KMS-11 (cell line): ENCODE results near the gene PRKCG.

Experiments used
- H2AFZ ChIP-seq: fragments of 200-600 bp; sonication (generic); 2 replicates; pipeline ENCODE4 v1.6.1; 2016; ENCODE audit warnings: antibody characterized with exemption, mixed run types, low read depth
- H3K27ac ChIP-seq: fragments of 200-600 bp; sonication (generic); 2 replicates; pipeline ENCODE4 v1.6.1; 2016; ENCODE audit warnings: mild to moderate bottlenecking, mixed run types
- H3K27me3 ChIP-seq: fragments of 200-600 bp; sonication (generic); 2 replicates; pipeline ENCODE4 v1.6.1; 2017; ENCODE audit warnings: mild to moderate bottlenecking, low read depth, mixed run types, moderate library complexity; ENCODE audit not compliant: insufficient read depth
- H3K36me3 ChIP-seq: fragments of 200-600 bp; sonication (generic); 2 replicates; pipeline ENCODE4 v1.6.1; 2017; ENCODE audit warnings: mild to moderate bottlenecking, mixed run types; ENCODE audit not compliant: insufficient read depth
- H3K4me1 ChIP-seq: fragments of 200-600 bp; sonication (generic); 2 replicates; pipeline ENCODE4 v1.6.1; 2016; ENCODE audit warnings: mild to moderate bottlenecking, low read depth, mixed run types; ENCODE audit not compliant: poor library complexity, severe bottlenecking
- H3K4me2 ChIP-seq: fragments of 200-600 bp; sonication (generic); 2 replicates; pipeline ENCODE4 v1.7.0; 2016; ENCODE audit warnings: mild to moderate bottlenecking, mixed run types
- H3K4me3 ChIP-seq: fragments of 200-600 bp; sonication (generic); IDR thresholded peaks from 2 replicates; pipeline ENCODE4 v1.6.1; 2017; ENCODE audit warnings: low read depth, low read length, mixed read lengths; ENCODE audit not compliant: insufficient read depth
- H3K79me2 ChIP-seq: fragments of 200-600 bp; sonication (generic); 2 replicates; pipeline ENCODE4 v1.6.1; 2016; ENCODE audit warnings: low read depth, mixed run types; ENCODE audit not compliant: insufficient read depth
- H3K9ac ChIP-seq: fragments of 200-600 bp; sonication (generic); 2 replicates; pipeline ENCODE4 v1.6.1; 2016; ENCODE audit warnings: mild to moderate bottlenecking, mixed run types
- H4K20me1 ChIP-seq: fragments of 200-600 bp; sonication (generic); 2 replicates; pipeline ENCODE4 v1.6.1; 2016; ENCODE audit warnings: mild to moderate bottlenecking, mixed run types; ENCODE audit not compliant: insufficient read depth
- CTCF ChIP-seq: fragments of 200-600 bp; sonication (generic); conservative IDR thresholded peaks from 2 replicates; pipeline ENCODE4 v1.6.1; 2017; ENCODE audit warnings: low read depth, mild to moderate bottlenecking, antibody characterized with exemption, low read length, moderate library complexity, mixed read lengths

Gene PRKCG

GRCh38 chr19:53879140-53880081 is 2.6 kb upstream of the PRKCG start:
- no peak overlapping the region for H2AFZ ChIP-seq

GRCh38 chr19:53880711-53881481 is 1.1 kb upstream of the PRKCG start:
- Histone ChIP-seq H3K4me2 (no peak overlapping the region), H3K36me3 (no peaks in the 10 kb centered on the region), H3K4me1 (no peaks in the 10 kb centered on the region), H3K4me3 (no peak overlapping the region), H2AFZ (no peak overlapping the region), H3K27me3 (peaks cover 9% of the 10 kb centered on the region; the same call in 1 of the 2 replicates), H3K79me2 (no peaks in the 10 kb centered on the region), H4K20me1 (no peaks in the 10 kb centered on the region), H3K27ac (no peak overlapping the region), H3K9ac (no peak overlapping the region)
- no peak for TF ChIP-seq CTCF

More at GRCh38 chr19:53879140-53880081, 2.6 kb upstream of the PRKCG start:
- Histone ChIP-seq H3K79me2 (no peaks in the 10 kb centered on the region), H4K20me1 (no peaks in the 10 kb centered on the region), H3K4me2 (no peak overlapping the region), H3K4me1 (no peaks in the 10 kb centered on the region), H3K27me3 (peaks cover 9% of the 10 kb centered on the region; the same call in 1 of the 2 replicates), H3K4me3 (no peak overlapping the region), H3K9ac (no peak overlapping the region), H3K36me3 (no peaks in the 10 kb centered on the region), H3K27ac (no peak overlapping the region)
- no peak for TF ChIP-seq CTCF

- Histone ChIP-seq H3K9ac (no peak overlapping the region), H3K4me1 (no peaks in the 10 kb centered on the region), H3K27me3 (peaks cover 12% of the 10 kb centered on the region; the same call in 1 of the 2 replicates), H4K20me1 (no peaks in the 10 kb centered on the region), H3K79me2 (no peaks in the 10 kb centered on the region), H3K36me3 (no peaks in the 10 kb centered on the region), H3K4me3 (no peak overlapping the region), H3K27ac (no peak overlapping the region), H3K4me2 (no peak overlapping the region), H2AFZ (no peak overlapping the region)
- no peak for TF ChIP-seq CTCF
Observed at GRCh38 chr19:53882391-53883050, 524 bp downstream of the PRKCG start.

- H3K4me2 ChIP-seq = no peak overlapping the region
- no peaks in the 10 kb centered on the region for H3K79me2 ChIP-seq
- no peak overlapping the region for H2AFZ ChIP-seq
- H3K9ac ChIP-seq = no peak overlapping the region
- peaks cover 8% of the 10 kb centered on the region; the same call in 1 of the 2 replicates for H3K27me3 ChIP-seq
- H3K4me1 ChIP-seq = no peaks in the 10 kb centered on the region
- no peak overlapping the region for H3K4me3 ChIP-seq
- H3K27ac ChIP-seq = no peak overlapping the region
- no peak for TF ChIP-seq CTCF
- H4K20me1 ChIP-seq = no peaks in the 10 kb centered on the region
- no peaks in the 10 kb centered on the region for H3K36me3 ChIP-seq
Observed at GRCh38 chr19:53883231-53883661, 1.2 kb downstream of the PRKCG start.
